GM23338 (cell line): ENCODE measurements around the gene STMN3. TPM values are rescaled to one million over a fixed set of nuclear protein-coding genes. Genes with fewer than 3 reads are reported as not detected.

ENCODE experiments used
- ATAC-seq: fragments of 200-7000 bp; cut with Tn5 transposase; 3 replicates; pipeline ENCODE4 v1.9.1; 2020
- DNase-seq: peaks from one replicate; pipeline ENCODE4 v3.0.0-alpha.2; 2015; ENCODE audit warnings: low spot score
- H2AFZ ChIP-seq: fragments of 200-600 bp; sonication (generic); 2 replicates; pipeline ENCODE4 v1.8.0; 2016; ENCODE audit warnings: antibody characterized with exemption, mild to moderate bottlenecking, moderate library complexity
- H3F3A ChIP-seq: fragments of 200-600 bp; sonication (generic); replicated peaks from 2 replicates; pipeline ENCODE4 v1.8.0; 2017; ENCODE audit warnings: antibody characterized with exemption, mixed run types, low read depth
- H3K27ac ChIP-seq: fragments of 200-600 bp; sonication (generic); 2 replicates; pipeline ENCODE4 v1.6.1; 2016; ENCODE audit warnings: low read depth
- H3K27me3 ChIP-seq: fragments of 200-600 bp; sonication (generic); 2 replicates; pipeline ENCODE4 v1.8.0; 2016; ENCODE audit warnings: mild to moderate bottlenecking, mixed run types, moderate library complexity; ENCODE audit not compliant: insufficient read depth
- H3K36me3 ChIP-seq: fragments of 200-600 bp; sonication (generic); 2 replicates; pipeline ENCODE4 v1.8.0; 2016; ENCODE audit warnings: mild to moderate bottlenecking; ENCODE audit not compliant: insufficient read depth
- H3K4me1 ChIP-seq: fragments of 200-600 bp; sonication (generic); 2 replicates; pipeline ENCODE4 v1.8.0; 2016; ENCODE audit warnings: mild to moderate bottlenecking, moderate library complexity; ENCODE audit not compliant: insufficient read depth
- H3K4me2 ChIP-seq: fragments of 200-600 bp; sonication (generic); 2 replicates; pipeline ENCODE4 v1.7.1; 2017; ENCODE audit warnings: mixed run types
- H3K4me3 ChIP-seq: fragments of 200-600 bp; sonication (generic); 2 replicates; pipeline ENCODE4 v1.6.1; 2016; ENCODE audit warnings: mixed run types
- H3K79me2 ChIP-seq: fragments of 200-600 bp; sonication (generic); replicated peaks from 2 replicates; pipeline ENCODE4 v1.8.0; 2017; ENCODE audit warnings: mild to moderate bottlenecking; ENCODE audit not compliant: insufficient read depth
- H3K9me2 ChIP-seq: fragments of 200-600 bp; sonication (generic); 2 replicates; pipeline ENCODE4 v1.8.0; 2017; ENCODE audit not compliant: insufficient read depth
- H4K20me1 ChIP-seq: fragments of 200-600 bp; sonication (generic); replicated peaks from 2 replicates; pipeline ENCODE4 v1.8.0; 2017; ENCODE audit warnings: mild to moderate bottlenecking; ENCODE audit not compliant: insufficient read depth
- H3K27ac Mint-ChIP-seq: 2 replicates; pipeline ENCODE4 v1.8.0; 2020; ENCODE audit warnings: inconsistent platforms, mild to moderate bottlenecking, moderate library complexity, mixed read lengths
- H3K27me3 Mint-ChIP-seq: 3 replicates; pipeline ENCODE4 v1.8.0; 2022; ENCODE audit warnings: low read depth, mild to moderate bottlenecking, moderate library complexity, mixed read lengths, inconsistent platforms; ENCODE audit not compliant: insufficient read depth, poor library complexity
- H3K36me3 Mint-ChIP-seq: 3 replicates; pipeline ENCODE4 v1.8.0; 2021; ENCODE audit warnings: low read depth, mild to moderate bottlenecking, inconsistent platforms, moderate library complexity, mixed read lengths
- H3K4me1 Mint-ChIP-seq: 3 replicates; pipeline ENCODE4 v1.8.0; 2020; ENCODE audit warnings: mild to moderate bottlenecking, inconsistent platforms, mixed read lengths
- H3K4me3 Mint-ChIP-seq: 3 replicates; pipeline ENCODE4 v1.8.0; 2021; ENCODE audit warnings: moderate library complexity, mild to moderate bottlenecking, inconsistent platforms, mixed read lengths
- H3K9me3 Mint-ChIP-seq: 3 replicates; pipeline ENCODE4 v1.8.0; 2020; ENCODE audit warnings: moderate library complexity, mild to moderate bottlenecking, inconsistent platforms, mixed read lengths
- ETS1 ChIP-seq: IDR thresholded peaks from 2 replicates; pipeline ENCODE4 v1.6.1; 2016; ENCODE audit warnings: antibody characterized with exemption
- EZH2 ChIP-seq: fragments of 200-600 bp; sonication (generic); IDR thresholded peaks from one replicate; pipeline ENCODE4 v1.8.0; 2017; ENCODE audit warnings: antibody characterized with exemption, mild to moderate bottlenecking, low read depth; ENCODE audit not compliant: unreplicated experiment
- NANOG ChIP-seq: IDR thresholded peaks from 2 replicates; pipeline ENCODE4 v1.6.1; 2016; ENCODE audit warnings: antibody characterized with exemption, borderline replicate concordance
- POLR2AphosphoS5 ChIP-seq: IDR thresholded peaks from 2 replicates; pipeline ENCODE4 v1.6.1; 2016; ENCODE audit warnings: antibody characterized with exemption, low read depth
- STAT1 ChIP-seq: IDR thresholded peaks from one replicate; pipeline ENCODE4 v1.6.1; 2016; ENCODE audit warnings: antibody characterized with exemption; ENCODE audit not compliant: unreplicated experiment
- ZNF114 ChIP-seq: fragments of 250-450 bp; sonication (Bioruptor Pico); IDR thresholded peaks from 2 replicates; pipeline ENCODE4 v1.5.0; 2020; ENCODE audit warnings: mild to moderate bottlenecking, moderate library complexity
- ZNF462 ChIP-seq: fragments of 250-450 bp; sonication (Bioruptor Pico); IDR thresholded peaks from 2 replicates; pipeline ENCODE4 v1.5.0; 2020; ENCODE audit warnings: mild to moderate bottlenecking, moderate library complexity
- polyA plus RNA-seq: library from polyadenylated mRNA; unstranded; fragments of >200 nt; fragmentation: Nextera tagmentation; extraction: Ambion mirVana; gene quantifications from 2 replicates; pipeline ENCODE4 v1.2.1, GENCODE V29; 2016
- total RNA-seq: library from RNA; depleted of rRNA; stranded (reverse); fragments of >200 nt; shearing (Covaris generic); gene quantifications from 2 replicates; pipeline ENCODE4 v1.2.3, GENCODE V29; 2014
- TF ChIP-seq, protein P1 (sequence below): IDR thresholded peaks from one replicate; pipeline ENCODE4 v1.6.1; 2018; ENCODE audit warnings: antibody characterized with exemption; ENCODE audit not compliant: unreplicated experiment

The STMN3 gene
- total and polyA plus RNA-seq, 2 experiments from 2014 or later, result 28.6 to 61.3 TPM

DNA sequence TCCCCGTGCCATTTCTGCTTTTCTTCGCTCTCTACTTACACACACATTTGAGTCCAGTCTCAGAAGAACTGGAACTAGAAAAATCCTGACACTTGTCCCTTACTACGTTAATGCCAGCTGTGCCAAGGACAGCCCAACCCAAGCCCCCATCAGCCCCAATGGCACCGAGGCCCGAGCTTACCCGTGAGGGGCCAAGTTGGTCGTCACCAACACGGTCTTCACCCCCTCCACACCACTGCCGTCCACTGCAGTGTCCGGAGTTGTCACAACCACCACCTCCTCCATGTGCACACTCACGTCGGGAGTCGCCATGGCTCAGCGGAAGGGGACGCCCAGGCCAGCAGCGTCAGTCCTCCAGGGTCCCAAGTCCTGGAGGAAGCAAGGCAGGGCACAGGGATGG lies 34.1 kb downstream of the STMN3 start (continued):
- TF ChIP-seq ETS1, result no peak
- no peak for TF ChIP-seq POLR2AphosphoS5
- no peak for TF ChIP-seq ZNF462 (CRISPR knock-in tag)
- TF ChIP-seq NANOG, result no peak
- TF ChIP-seq EZH2, result no peak

GRCh38 chr20:63618291-63618980 lies 34.8 kb downstream of the STMN3 start:
- no peak for ATAC-seq
- Histone ChIP-seq H3K4me2 (no peak overlapping the region), H2AFZ (no peak overlapping the region), H3K4me1 (no peaks in the 10 kb centered on the region; the same call in 1 of the 2 replicates), H3K27me3 (no peaks in the 10 kb centered on the region), H4K20me1 (no peaks in the 10 kb centered on the region; the same call in 1 of the 2 replicates), H3K9me2 (no peaks in the 10 kb centered on the region), H3K36me3 (no peaks in the 10 kb centered on the region; the same call in 1 of the 2 replicates), H3K79me2 (peaks cover 49% of the 10 kb centered on the region), H3F3A (no peaks in the 10 kb centered on the region), H3K4me3 (no peak overlapping the region), H3K27ac (no peak overlapping the region)
- no peak overlapping the region for H3K27ac Mint-ChIP-seq
- no peak for DNase-seq
- peaks cover 16% of the 10 kb centered on the region for H3K9me3 Mint-ChIP-seq
- no peak overlapping the region for H3K4me3 Mint-ChIP-seq
- peaks cover 8% of the 10 kb centered on the region for H3K27me3 Mint-ChIP-seq
- H3K36me3 Mint-ChIP-seq, result peaks cover 55% of the 10 kb centered on the region
- peaks cover 9% of the 10 kb centered on the region for H3K4me1 Mint-ChIP-seq
- TF ChIP-seq STAT1 (no peak), POLR2AphosphoS5 (no peak), EZH2 (no peak), ETS1 (no peak), ZNF114 (CRISPR knock-in tag) (no peak), NANOG (no peak)
- TF ChIP-seq, protein P1, sequence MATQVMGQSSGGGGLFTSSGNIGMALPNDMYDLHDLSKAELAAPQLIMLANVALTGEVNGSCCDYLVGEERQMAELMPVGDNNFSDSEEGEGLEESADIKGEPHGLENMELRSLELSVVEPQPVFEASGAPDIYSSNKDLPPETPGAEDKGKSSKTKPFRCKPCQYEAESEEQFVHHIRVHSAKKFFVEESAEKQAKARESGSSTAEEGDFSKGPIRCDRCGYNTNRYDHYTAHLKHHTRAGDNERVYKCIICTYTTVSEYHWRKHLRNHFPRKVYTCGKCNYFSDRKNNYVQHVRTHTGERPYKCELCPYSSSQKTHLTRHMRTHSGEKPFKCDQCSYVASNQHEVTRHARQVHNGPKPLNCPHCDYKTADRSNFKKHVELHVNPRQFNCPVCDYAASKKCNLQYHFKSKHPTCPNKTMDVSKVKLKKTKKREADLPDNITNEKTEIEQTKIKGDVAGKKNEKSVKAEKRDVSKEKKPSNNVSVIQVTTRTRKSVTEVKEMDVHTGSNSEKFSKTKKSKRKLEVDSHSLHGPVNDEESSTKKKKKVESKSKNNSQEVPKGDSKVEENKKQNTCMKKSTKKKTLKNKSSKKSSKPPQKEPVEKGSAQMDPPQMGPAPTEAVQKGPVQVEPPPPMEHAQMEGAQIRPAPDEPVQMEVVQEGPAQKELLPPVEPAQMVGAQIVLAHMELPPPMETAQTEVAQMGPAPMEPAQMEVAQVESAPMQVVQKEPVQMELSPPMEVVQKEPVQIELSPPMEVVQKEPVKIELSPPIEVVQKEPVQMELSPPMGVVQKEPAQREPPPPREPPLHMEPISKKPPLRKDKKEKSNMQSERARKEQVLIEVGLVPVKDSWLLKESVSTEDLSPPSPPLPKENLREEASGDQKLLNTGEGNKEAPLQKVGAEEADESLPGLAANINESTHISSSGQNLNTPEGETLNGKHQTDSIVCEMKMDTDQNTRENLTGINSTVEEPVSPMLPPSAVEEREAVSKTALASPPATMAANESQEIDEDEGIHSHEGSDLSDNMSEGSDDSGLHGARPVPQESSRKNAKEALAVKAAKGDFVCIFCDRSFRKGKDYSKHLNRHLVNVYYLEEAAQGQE, result no peak
